ENCODE results near the gene LMX1A.

DNA sequence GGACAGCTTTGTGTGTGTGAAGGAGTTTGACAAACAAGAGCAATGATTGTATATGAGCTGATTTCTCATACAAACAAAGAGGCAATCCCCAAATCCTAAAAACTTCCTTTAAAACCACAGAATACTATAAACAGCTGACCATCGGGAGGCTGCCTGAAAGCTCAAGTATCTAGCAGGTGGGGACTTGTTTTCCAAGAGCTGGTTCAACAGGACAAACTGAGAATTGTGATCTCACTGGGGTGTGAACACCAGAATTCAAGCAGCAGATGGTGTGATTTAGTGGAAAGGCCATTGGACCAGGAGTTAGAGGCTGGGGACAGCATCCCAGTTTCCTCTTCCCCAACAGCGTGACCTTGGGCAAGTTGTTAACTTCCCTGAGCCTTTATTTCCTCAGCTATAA is 13.9 kb downstream of the LMX1A start:
- no peak for TF ChIP-seq POLR2A (IDR thresholded peaks at IDR 0.05; ENCODE audit: low read length)
- TF ChIP-seq GATA1 (IDR thresholded peaks at IDR 0.05; ENCODE audit: low read depth, low read length): no peak
